GOT3 (cell line): ENCODE measurements around the gene PRELID2.
"Not testable (repeated sequence)": the region's sequence is repeated elsewhere in the genome, so short reads cannot be mapped to it uniquely, and the experiment has no call there.

ENCODE experiments used
- DNase-seq: peaks from one replicate; lab custom pipeline; 2025; ENCODE audit warnings: mixed read lengths; lab: John Stamatoyannopoulos, UW

PRELID2 gene

GRCh38 chr5:145834917-145835847, at the start of gene PRELID2:
PRELID2 (minus strand) TSS chr5:145835342; CDS start chr5:145835251, 91 bp downstream.
- DNase-seq = peak; percentile 74

- no peak for DNase-seq
These were observed 39.6 kb upstream of the PRELID2 start for GRCh38 chr5:145874765-145875164.

- no peak for DNase-seq
These were observed 37.8 kb upstream of the PRELID2 start, which contains the start of gene GRXCR2 for GRCh38 chr5:145872914-145873313. GRXCR2 (minus strand) TSS chr5:145873014; CDS start chr5:145872968, 46 bp downstream.

- DNase-seq = no peak
These were observed 37.3 kb upstream of the PRELID2 start for GRCh38 chr5:145872486-145872885.

GRCh38 chr5:145869753-145870152, 34.6 kb upstream of the PRELID2 start:
- no peak for DNase-seq

- DNase-seq = no peak
These were observed 32.7 kb upstream of the PRELID2 start for GRCh38 chr5:145867806-145868205.

- not testable (repeated sequence) for DNase-seq
These were observed 29.3 kb upstream of the PRELID2 start for GRCh38 chr5:145864432-145864831.

GRCh38 chr5:145863003-145863402, 27.9 kb upstream of the PRELID2 start:
- DNase-seq = no peak

- DNase-seq = no peak
These were observed 24.8 kb upstream of the PRELID2 start for GRCh38 chr5:145859897-145860296.

GRCh38 chr5:145859453-145859852, 24.3 kb upstream of the PRELID2 start:
- no peak for DNase-seq

- DNase-seq = no peak
These were observed 23.8 kb upstream of the PRELID2 start for GRCh38 chr5:145858959-145859358.

GRCh38 chr5:145856285-145856818, 21.2 kb upstream of the PRELID2 start:
- no peak for DNase-seq

- DNase-seq = no peak
These were observed 20.7 kb upstream of the PRELID2 start for GRCh38 chr5:145855763-145856267.

- DNase-seq = no peak
These were observed 19.6 kb upstream of the PRELID2 start for GRCh38 chr5:145854651-145855258.

- DNase-seq = no peak
These were observed 18.7 kb upstream of the PRELID2 start for GRCh38 chr5:145853781-145854376.

GRCh38 chr5:145852990-145853389, 17.8 kb upstream of the PRELID2 start:
- no peak for DNase-seq

GRCh38 chr5:145848854-145849253, 13.7 kb upstream of the PRELID2 start:
- DNase-seq = no peak

GRCh38 chr5:145847499-145848497, 12.7 kb upstream of the PRELID2 start:
- DNase-seq = no peak

GRCh38 chr5:145846081-145846480, 10.9 kb upstream of the PRELID2 start:
- no peak for DNase-seq

- no peak for DNase-seq
These were observed 6.2 kb upstream of the PRELID2 start for GRCh38 chr5:145841299-145841698.
